ENCODE results near the gene TGFA.

TGFA gene

DNA sequence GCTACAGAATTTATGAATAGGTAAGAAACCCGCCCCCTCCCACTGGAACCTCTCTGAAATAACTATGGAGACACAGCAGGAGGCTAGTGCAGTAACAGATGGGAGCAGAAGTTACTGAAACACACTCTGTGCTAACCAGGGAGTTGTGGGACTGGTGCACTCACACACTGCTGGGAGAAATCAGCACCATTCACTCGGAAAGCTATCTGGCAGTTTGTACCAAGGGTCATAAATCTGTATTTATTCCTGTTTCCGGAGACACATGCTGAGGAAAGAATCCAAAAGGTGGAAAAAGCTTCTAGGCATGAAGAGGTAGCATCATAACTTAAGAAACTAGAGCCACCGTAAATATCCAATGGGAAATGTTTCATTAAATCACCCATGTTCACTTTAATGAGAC lies 39.9 kb downstream of the TGFA start:
- DNase-seq = no peak
- no peaks in the 10 kb centered on the region for H3K36me3 ChIP-seq
- H3K27me3 ChIP-seq = no peaks in the 10 kb centered on the region
- no peak overlapping the region for H3K4me3 ChIP-seq (ENCODE audit: low read depth, low read length)
- TF ChIP-seq, protein P1, sequence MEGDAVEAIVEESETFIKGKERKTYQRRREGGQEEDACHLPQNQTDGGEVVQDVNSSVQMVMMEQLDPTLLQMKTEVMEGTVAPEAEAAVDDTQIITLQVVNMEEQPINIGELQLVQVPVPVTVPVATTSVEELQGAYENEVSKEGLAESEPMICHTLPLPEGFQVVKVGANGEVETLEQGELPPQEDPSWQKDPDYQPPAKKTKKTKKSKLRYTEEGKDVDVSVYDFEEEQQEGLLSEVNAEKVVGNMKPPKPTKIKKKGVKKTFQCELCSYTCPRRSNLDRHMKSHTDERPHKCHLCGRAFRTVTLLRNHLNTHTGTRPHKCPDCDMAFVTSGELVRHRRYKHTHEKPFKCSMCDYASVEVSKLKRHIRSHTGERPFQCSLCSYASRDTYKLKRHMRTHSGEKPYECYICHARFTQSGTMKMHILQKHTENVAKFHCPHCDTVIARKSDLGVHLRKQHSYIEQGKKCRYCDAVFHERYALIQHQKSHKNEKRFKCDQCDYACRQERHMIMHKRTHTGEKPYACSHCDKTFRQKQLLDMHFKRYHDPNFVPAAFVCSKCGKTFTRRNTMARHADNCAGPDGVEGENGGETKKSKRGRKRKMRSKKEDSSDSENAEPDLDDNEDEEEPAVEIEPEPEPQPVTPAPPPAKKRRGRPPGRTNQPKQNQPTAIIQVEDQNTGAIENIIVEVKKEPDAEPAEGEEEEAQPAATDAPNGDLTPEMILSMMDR (IDR thresholded peaks at IDR 0.05; ENCODE audit: low read depth, low read length) = no peak
- no peaks in the 10 kb centered on the region for H3K9me3 ChIP-seq
- no peaks in the 10 kb centered on the region for H3K4me1 ChIP-seq

DNA sequence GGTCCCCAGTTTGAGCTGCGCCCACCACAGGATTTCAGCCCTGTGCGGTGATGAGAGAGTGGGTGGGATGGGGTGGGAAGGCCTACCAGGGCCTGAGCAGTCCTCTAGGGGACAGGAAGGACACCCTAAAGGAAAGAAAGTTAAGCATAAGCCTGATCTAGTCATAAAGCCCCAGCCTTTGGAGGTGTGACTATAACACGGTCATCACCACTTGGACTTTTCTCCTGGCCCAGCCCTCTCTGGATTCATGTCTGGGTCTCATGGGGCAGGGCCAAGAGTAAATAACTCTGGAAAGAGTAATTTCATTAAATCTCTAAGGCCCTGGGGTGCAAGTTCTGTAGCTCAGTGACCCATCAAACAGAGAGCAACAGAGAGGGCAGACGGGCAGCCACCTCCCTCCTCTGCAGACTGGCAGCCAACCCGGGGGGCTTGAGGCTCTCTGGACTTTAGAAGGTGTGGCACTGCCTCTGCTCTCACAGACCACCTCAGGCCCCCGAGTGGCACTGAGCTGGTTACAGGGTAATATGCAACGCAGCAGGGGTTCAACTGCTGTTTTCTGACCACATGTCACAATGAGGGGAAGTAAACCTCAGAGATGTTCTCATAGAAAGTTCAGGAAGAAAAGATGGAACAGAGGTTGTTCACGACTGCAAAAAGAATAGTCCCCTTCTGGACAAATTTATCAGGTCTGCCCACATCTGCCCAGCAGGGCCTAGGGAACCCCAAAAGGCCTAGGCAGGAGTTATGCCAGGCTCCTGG lies 41.5 kb downstream of the TGFA start:
- Histone ChIP-seq H3K9me3 (no peaks in the 10 kb centered on the region), H3K36me3 (no peaks in the 10 kb centered on the region), H3K27me3 (no peaks in the 10 kb centered on the region), H3K4me3 (ENCODE audit: low read depth, low read length) (no peak overlapping the region), H3K4me1 (no peaks in the 10 kb centered on the region)
- TF ChIP-seq, protein P1 (IDR thresholded peaks at IDR 0.05; ENCODE audit: low read depth, low read length) = no peak
- no peak for DNase-seq

DNA sequence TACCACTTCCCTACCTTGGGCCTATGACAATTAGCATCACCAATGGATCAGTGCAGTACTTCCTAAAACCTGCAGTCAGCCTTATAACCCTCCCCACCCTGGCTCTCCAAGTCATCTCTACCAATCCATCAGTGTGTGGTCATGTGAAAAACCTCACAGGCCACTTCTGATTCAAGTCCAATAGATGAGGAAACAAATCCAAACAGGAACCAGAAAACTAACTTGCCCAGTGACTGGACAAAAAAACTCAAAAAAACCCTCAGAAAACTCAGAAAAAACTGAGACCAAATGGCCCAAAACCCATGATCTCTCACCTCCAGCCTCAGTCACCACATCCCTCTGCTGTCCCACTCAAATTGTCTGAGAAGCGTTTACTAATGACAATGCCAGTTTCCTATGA lies 43.3 kb downstream of the TGFA start:
- Histone ChIP-seq H3K36me3 (no peaks in the 10 kb centered on the region), H3K4me1 (no peaks in the 10 kb centered on the region), H3K27me3 (no peaks in the 10 kb centered on the region), H3K4me3 (ENCODE audit: low read depth, low read length) (no peak overlapping the region), H3K9me3 (no peaks in the 10 kb centered on the region)
- TF ChIP-seq, protein P1 (IDR thresholded peaks at IDR 0.05; ENCODE audit: low read depth, low read length) = no peak
- DNase-seq = no peak

DNA sequence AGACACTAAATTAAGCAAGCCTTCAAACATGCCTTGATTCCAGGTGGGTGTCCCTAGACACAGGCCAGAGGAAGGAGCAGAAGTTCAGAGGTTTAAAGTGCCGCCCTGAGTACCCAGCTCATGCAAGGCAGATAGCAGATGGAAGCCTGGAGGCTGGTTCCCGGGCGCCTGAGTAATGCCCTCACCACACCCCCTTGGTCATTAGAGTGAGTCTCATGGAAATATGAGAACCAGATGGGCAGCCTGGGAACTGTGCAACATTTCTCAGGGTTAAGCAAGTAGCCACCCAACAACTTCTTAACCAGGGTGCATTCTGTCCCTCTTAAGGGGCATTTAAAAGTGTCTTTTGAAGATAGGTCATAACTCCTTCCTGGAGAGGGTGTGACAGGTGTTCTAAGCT lies 44.1 kb downstream of the TGFA start:
- Histone ChIP-seq H3K36me3 (no peaks in the 10 kb centered on the region), H3K4me1 (no peaks in the 10 kb centered on the region), H3K9me3 (no peaks in the 10 kb centered on the region), H3K27me3 (no peaks in the 10 kb centered on the region), H3K4me3 (ENCODE audit: low read depth, low read length) (no peak overlapping the region)
- TF ChIP-seq, protein P1 (IDR thresholded peaks at IDR 0.05; ENCODE audit: low read depth, low read length) = no peak
- DNase-seq = no peak

DNA sequence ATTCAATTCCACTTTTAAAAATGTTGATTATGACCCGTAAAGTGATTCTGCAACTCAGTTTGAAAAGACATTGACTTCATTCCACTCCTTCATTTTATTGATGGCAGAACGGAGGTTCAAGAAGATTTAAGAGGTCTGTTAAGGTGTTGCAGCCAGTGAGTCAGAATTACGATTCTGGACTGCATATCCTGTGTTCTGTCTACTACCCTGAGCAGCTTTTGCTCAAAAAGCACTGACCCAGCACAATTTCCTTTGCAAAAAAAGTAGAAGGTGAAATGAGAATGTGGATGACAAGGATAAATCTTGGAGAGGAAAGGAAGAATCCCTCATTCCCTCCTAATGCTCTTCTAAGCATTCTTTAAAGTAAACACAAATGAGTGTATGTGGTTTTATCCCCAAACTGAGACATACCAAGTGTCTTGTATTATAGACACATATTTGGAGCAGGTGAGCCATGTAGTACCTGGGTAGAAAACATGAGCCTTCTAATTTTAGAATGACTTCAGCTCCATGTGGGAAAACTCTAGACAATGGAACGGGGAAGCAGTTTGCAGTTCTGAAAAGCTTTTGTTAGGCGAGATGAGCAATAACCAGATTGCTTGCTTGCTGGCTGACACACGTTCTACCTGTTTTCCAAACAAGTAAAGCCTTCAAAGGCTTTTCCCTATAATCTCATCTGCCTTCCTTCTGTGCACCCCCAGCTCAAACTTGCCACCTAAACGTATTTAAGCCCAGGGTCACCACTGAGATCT lies 44.7 kb downstream of the TGFA start:
- H3K4me1 ChIP-seq = no peaks in the 10 kb centered on the region
- no peak overlapping the region for H3K4me3 ChIP-seq (ENCODE audit: low read depth, low read length)
- H3K9me3 ChIP-seq = no peaks in the 10 kb centered on the region
- DNase-seq = no peak
- no peaks in the 10 kb centered on the region for H3K36me3 ChIP-seq
- TF ChIP-seq, protein P1 (IDR thresholded peaks at IDR 0.05; ENCODE audit: low read depth, low read length) = no peak
- no peaks in the 10 kb centered on the region for H3K27me3 ChIP-seq
